Measurements from ENCODE around the gene HOXA5. TPM values are rescaled to one million over a fixed set of nuclear protein-coding genes. Genes with fewer than 3 reads are reported as not detected.

The HOXA5 gene
- total RNA-seq, 1 experiment from 2014 or later, result 7.4 TPM

GRCh38 chr7:27106181-27106900, 37.1 kb downstream of the HOXA5 start:
- BruUV-seq (replicated peaks), result no TSS peak

GRCh38 chr7:27105301-27106031, 38.0 kb downstream of the HOXA5 start:
- no peaks in the 10 kb centered on the region for H3K9me3 Mint-ChIP-seq (ENCODE audit: unreplicated experiment)
- no TSS peak for BruUV-seq (replicated peaks)
- ChIA-PET CTCF (interaction anchor here (0.7 to 3.1 kb wide), 15 partner anchors 8 to 615 kb away, joined by 3 to 19 read pairs (median 4); partner anchors contain the start of gene HOXA5), POLR2A (interaction anchor here (1.1 to 7.6 kb wide), 7 partner anchors 8 to 249 kb away, joined by 4 to 238 read pairs (median 37); partner anchors contain the start of genes HOXA1, HOXA5 and SKAP2)
- H3K27me3 Mint-ChIP-seq (ENCODE audit: insufficient read depth, unreplicated experiment), result no peaks in the 10 kb centered on the region
- H3K4me3 Mint-ChIP-seq (ENCODE audit: unreplicated experiment), result no peak overlapping the region
- no peak for DNase-seq (ENCODE audit: unreplicated experiment)
- intact Hi-C loops (cut with micrococcal nuclease), result no loop called here
- peaks cover 52% of the 10 kb centered on the region for H3K36me3 Mint-ChIP-seq (ENCODE audit: insufficient read depth, unreplicated experiment)
- TF ChIP-seq CTCF (IDR thresholded peaks at IDR 0.05; ENCODE audit: unreplicated experiment), result no peak
- peaks cover 41% of the 10 kb centered on the region for H3K4me1 Mint-ChIP-seq (ENCODE audit: insufficient read depth, unreplicated experiment)
- H3K27ac Mint-ChIP-seq (ENCODE audit: low read depth, unreplicated experiment), result no peak overlapping the region

More at GRCh38 chr7:27106181-27106900, 37.1 kb downstream of the HOXA5 start:
- peaks cover 48% of the 10 kb centered on the region for H3K36me3 Mint-ChIP-seq (ENCODE audit: insufficient read depth, unreplicated experiment)
- peak overlapping the region; percentile 99 for H3K27ac Mint-ChIP-seq (ENCODE audit: low read depth, unreplicated experiment)
- intact Hi-C loops (cut with micrococcal nuclease), result no loop called here
- DNase-seq (ENCODE audit: unreplicated experiment), result peak; percentile 42
- no peaks in the 10 kb centered on the region for H3K27me3 Mint-ChIP-seq (ENCODE audit: insufficient read depth, unreplicated experiment)
- ChIA-PET CTCF (interaction anchor here (1.0 to 3.1 kb wide), 10 partner anchors 9 to 252 kb away, joined by 3 to 19 read pairs (median 4); partner anchors contain the start of gene HOXA5), POLR2A (interaction anchor here (0.7 to 7.6 kb wide), 9 partner anchors 9 to 1110 kb away, joined by 3 to 238 read pairs (median 25); partner anchors contain the start of genes HOXA1, HOXA5 and SKAP2)
- H3K4me3 Mint-ChIP-seq (ENCODE audit: unreplicated experiment), result peak overlapping the region; percentile 87
- peaks cover 38% of the 10 kb centered on the region for H3K4me1 Mint-ChIP-seq (ENCODE audit: insufficient read depth, unreplicated experiment)
- TF ChIP-seq CTCF (IDR thresholded peaks at IDR 0.05; ENCODE audit: unreplicated experiment), result no peak
- H3K9me3 Mint-ChIP-seq (ENCODE audit: unreplicated experiment), result no peaks in the 10 kb centered on the region

- no peaks in the 10 kb centered on the region for H3K9me3 Mint-ChIP-seq (ENCODE audit: unreplicated experiment)
- no peak for TF ChIP-seq CTCF (IDR thresholded peaks at IDR 0.05; ENCODE audit: unreplicated experiment)
- no TSS peak for BruUV-seq (replicated peaks)
- peaks cover 50% of the 10 kb centered on the region for H3K4me1 Mint-ChIP-seq (ENCODE audit: insufficient read depth, unreplicated experiment)
- no peaks in the 10 kb centered on the region for H3K27me3 Mint-ChIP-seq (ENCODE audit: insufficient read depth, unreplicated experiment)
- H3K36me3 Mint-ChIP-seq (ENCODE audit: insufficient read depth, unreplicated experiment), result peaks cover 62% of the 10 kb centered on the region
- ChIA-PET CTCF (interaction anchor here (0.7 to 3.1 kb wide), 12 partner anchors 7 to 614 kb away, joined by 3 to 19 read pairs (median 4); partner anchors contain the start of gene HOXA5), POLR2A (interaction anchor here (0.7 to 7.6 kb wide), 8 partner anchors 7 to 248 kb away, joined by 3 to 238 read pairs (median 31); partner anchors contain the start of genes HOXA1, HOXA5 and SKAP2)
- intact Hi-C loops (cut with micrococcal nuclease), result no loop called here
- no peak for DNase-seq (ENCODE audit: unreplicated experiment)
- H3K4me3 Mint-ChIP-seq (ENCODE audit: unreplicated experiment), result no peak overlapping the region
- H3K27ac Mint-ChIP-seq (ENCODE audit: low read depth, unreplicated experiment), result peak overlapping the region; percentile 99
Observed at GRCh38 chr7:27104341-27105058, 39.0 kb downstream of the HOXA5 start.

All from MCF 10A (cell line).